RWPE1 (cell line): Measurements from ENCODE around the gene GLRX3.

Experiments
- CTCF ChIA-PET: fragments of 350-600 bp; sonication (Branson Sonifier 250); formaldehyde crosslinking; extraction: SDS; loops from one replicate; lab custom pipeline; 2021; lab: Yijun Ruan, JAX
- POLR2A ChIA-PET: fragments of 400-600 bp; formaldehyde crosslinking; extraction: SDS; loops from one replicate; lab custom pipeline; 2020; ENCODE audit warnings: antibody characterized with exemption; ENCODE audit not compliant: low non-redundant PET; lab: Yijun Ruan, JAX
- DNase-seq: peaks from one replicate; pipeline ENCODE4 v3.0.0; 2012; ENCODE audit warnings: low spot score
- H3K27ac ChIP-seq: fragments of 450-650 bp; 2 replicates; pipeline ENCODE4 v1.5.1; 2017
- CTCF ChIP-seq: fragments of 450-650 bp; conservative IDR thresholded peaks from 2 replicates; pipeline ENCODE4 v1.5.1; 2017; ENCODE audit warnings: low read depth, mild to moderate bottlenecking

The GLRX3 gene

GRCh38 chr10:130190737-130191115 is 54.5 kb downstream of the GLRX3 start:
- H3K27ac ChIP-seq = peak overlapping the region; percentile 82
- POLR2A ChIA-PET = no interaction called here
- DNase-seq = no peak
- TF ChIP-seq CTCF = no peak
- CTCF ChIA-PET = interaction anchor here (0.5 to 1.0 kb wide), 10 partner anchors 11 to 1811 kb away, joined by 3 to 7 read pairs (median 3); no protein-coding TSS in a partner anchor

- no peak for DNase-seq
- H3K27ac ChIP-seq = no peak overlapping the region; the same call in 1 of the 2 replicates
- no peak for TF ChIP-seq CTCF
- ChIA-PET CTCF (interaction anchor here (0.5 to 1.0 kb wide), 6 partner anchors 12 to 1951 kb away, joined by 3 to 7 read pairs (median 4); no protein-coding TSS in a partner anchor), POLR2A (no interaction called here)
Observed at GRCh38 chr10:130191380-130191779, 55.2 kb downstream of the GLRX3 start.

GRCh38 chr10:130192276-130192848 is 56.2 kb downstream of the GLRX3 start:
- TF ChIP-seq CTCF = no peak
- POLR2A ChIA-PET = no interaction called here
- CTCF ChIA-PET = no interaction called here
- DNase-seq = no peak
- peak overlapping the region; percentile 9; the same call in 1 of the 2 replicates for H3K27ac ChIP-seq

GRCh38 chr10:130193033-130193432 is 56.8 kb downstream of the GLRX3 start:
- no peak for DNase-seq
- no peak for TF ChIP-seq CTCF
- ChIA-PET POLR2A (no interaction called here), CTCF (no interaction called here)
- peak overlapping the region; percentile 9; the same call in 1 of the 2 replicates for H3K27ac ChIP-seq

GRCh38 chr10:130193493-130194193 is 57.5 kb downstream of the GLRX3 start:
- no peak for DNase-seq
- CTCF ChIA-PET = no interaction called here
- no peak overlapping the region for H3K27ac ChIP-seq
- POLR2A ChIA-PET = no interaction called here
- no peak for TF ChIP-seq CTCF

- H3K27ac ChIP-seq = no peak overlapping the region
- ChIA-PET CTCF (interaction anchor here (0.7 kb wide), 1 partner anchor 1987 kb away, joined by 3 read pairs; no protein-coding TSS in a partner anchor), POLR2A (no interaction called here)
- TF ChIP-seq CTCF = no peak
- no peak for DNase-seq
Observed at GRCh38 chr10:130194194-130194990, 58.2 kb downstream of the GLRX3 start.
